Right atrium auricular region (tissue), 2 donors: ENCODE measurements around the gene CYP26B1. TPM values are rescaled to one million over a fixed set of nuclear protein-coding genes. Genes with fewer than 3 reads are reported as not detected.

Experiments
- DNase-seq: peaks from one replicate; pipeline ENCODE4 v3.0.0-alpha.2; 2019; ENCODE audit warnings: low spot score
- H3K27ac ChIP-seq, 2 donors: fragments of 200-600 bp; sonication (generic); 1 replicate in 1 of 2; 2 replicates in 1 of 2; pipeline ENCODE4 v1.5.1; 2016 to 2019
- H3K27me3 ChIP-seq, 2 donors: fragments of 200-600 bp; sonication (generic); one replicate each; pipeline versions ENCODE4 v1.5.1 to v1.6.0; 2017 to 2019
- H3K36me3 ChIP-seq: fragments of 200-600 bp; sonication (generic); one replicate; pipeline ENCODE4 v1.5.1; 2016
- H3K4me1 ChIP-seq, 2 donors: fragments of 200-600 bp; sonication (generic); one replicate each; pipeline versions ENCODE4 v1.5.1 to v1.6.0; 2017 to 2019
- H3K4me3 ChIP-seq, 2 donors: fragments of 200-600 bp; sonication (generic); 1 replicate in 1 of 2; 2 replicates in 1 of 2; pipeline ENCODE4 v1.5.1; 2017 to 2019; ENCODE audit warnings: mild to moderate bottlenecking in 1 of 2, moderate library complexity in 1 of 2
- H3K9me3 ChIP-seq, 2 donors: fragments of 200-600 bp; sonication (generic); one replicate each; pipeline ENCODE4 v1.5.1; 2019
- total RNA-seq, 2 donors: library from RNA; depleted of rRNA; stranded (reverse); fragments of >200 nt; gene quantifications; one replicate each; pipeline ENCODE4 v1.1.0, GENCODE V29; 2016
- TF ChIP-seq, protein P1 (sequence below), 2 donors: fragments of 200-600 bp; sonication (generic); IDR thresholded peaks; one replicate each; pipeline ENCODE4 v1.5.1; 2019; ENCODE audit warnings: antibody characterized with exemption in 2 of 2

The CYP26B1 gene
- total RNA-seq, 2 donors from 2014 or later = 2.5 to 12.8 TPM

- Histone ChIP-seq H3K36me3 (no peaks in the 10 kb centered on the region), H3K4me1 (peaks cover 0 to 82% of the 10 kb centered on the region in 2 donors), H3K27ac (peak overlapping the region; percentile 51 to 73), H3K9me3 (no peaks in the 10 kb centered on the region), H3K4me3 (peak overlapping the region; percentile 40 to 65), H3K27me3 (peaks cover 14 to 44% of the 10 kb centered on the region in 2 donors)
- DNase-seq = peak; percentile 50
- TF ChIP-seq, protein P1, sequence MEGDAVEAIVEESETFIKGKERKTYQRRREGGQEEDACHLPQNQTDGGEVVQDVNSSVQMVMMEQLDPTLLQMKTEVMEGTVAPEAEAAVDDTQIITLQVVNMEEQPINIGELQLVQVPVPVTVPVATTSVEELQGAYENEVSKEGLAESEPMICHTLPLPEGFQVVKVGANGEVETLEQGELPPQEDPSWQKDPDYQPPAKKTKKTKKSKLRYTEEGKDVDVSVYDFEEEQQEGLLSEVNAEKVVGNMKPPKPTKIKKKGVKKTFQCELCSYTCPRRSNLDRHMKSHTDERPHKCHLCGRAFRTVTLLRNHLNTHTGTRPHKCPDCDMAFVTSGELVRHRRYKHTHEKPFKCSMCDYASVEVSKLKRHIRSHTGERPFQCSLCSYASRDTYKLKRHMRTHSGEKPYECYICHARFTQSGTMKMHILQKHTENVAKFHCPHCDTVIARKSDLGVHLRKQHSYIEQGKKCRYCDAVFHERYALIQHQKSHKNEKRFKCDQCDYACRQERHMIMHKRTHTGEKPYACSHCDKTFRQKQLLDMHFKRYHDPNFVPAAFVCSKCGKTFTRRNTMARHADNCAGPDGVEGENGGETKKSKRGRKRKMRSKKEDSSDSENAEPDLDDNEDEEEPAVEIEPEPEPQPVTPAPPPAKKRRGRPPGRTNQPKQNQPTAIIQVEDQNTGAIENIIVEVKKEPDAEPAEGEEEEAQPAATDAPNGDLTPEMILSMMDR (IDR thresholded peaks at IDR 0.05) = no peak
Observed at GRCh38 chr2:72145658-72146329, 1.9 kb downstream of the CYP26B1 start.

GRCh38 chr2:72145289-72145657 is 2.4 kb downstream of the CYP26B1 start:
- TF ChIP-seq, protein P1 (IDR thresholded peaks at IDR 0.05) = no peak
- Histone ChIP-seq H3K27ac (peak overlapping the region; percentile 51 to 73), H3K4me1 (peaks cover 0 to 78% of the 10 kb centered on the region in 2 donors), H3K4me3 (peak overlapping the region; percentile 40 to 65), H3K9me3 (no peaks in the 10 kb centered on the region), H3K36me3 (no peaks in the 10 kb centered on the region), H3K27me3 (peaks cover 14 to 44% of the 10 kb centered on the region in 2 donors)
- DNase-seq = peak; percentile 60

GRCh38 chr2:72144632-72145288 is 2.9 kb downstream of the CYP26B1 start:
- peaks cover 13 to 40% of the 10 kb centered on the region in 2 donors for H3K27me3 ChIP-seq
- no peaks in the 10 kb centered on the region for H3K36me3 ChIP-seq
- H3K27ac ChIP-seq = peak overlapping the region; percentile 51 to 73

GRCh38 chr2:72144274-72144631 is 3.4 kb downstream of the CYP26B1 start:
- TF ChIP-seq, protein P1 (IDR thresholded peaks at IDR 0.05) = no peak
- Histone ChIP-seq H3K36me3 (no peaks in the 10 kb centered on the region), H3K4me3 (peak overlapping the region; percentile 40 to 65), H3K27ac (peak overlapping the region; percentile 51 to 73), H3K27me3 (peaks cover 8 to 35% of the 10 kb centered on the region in 2 donors), H3K9me3 (no peaks in the 10 kb centered on the region), H3K4me1 (peaks cover 0 to 68% of the 10 kb centered on the region in 2 donors)
- peak; percentile 58 for DNase-seq

More at GRCh38 chr2:72144632-72145288, 2.9 kb downstream of the CYP26B1 start:
- TF ChIP-seq, protein P1 (IDR thresholded peaks at IDR 0.05) = peak in 1 of 2 donors; percentile 15
- H3K4me1 ChIP-seq = peaks cover 0 to 73% of the 10 kb centered on the region in 2 donors
- peak overlapping the region; percentile 40 to 65 for H3K4me3 ChIP-seq
- no peaks in the 10 kb centered on the region for H3K9me3 ChIP-seq
- DNase-seq = peak; percentile 68

DNA sequence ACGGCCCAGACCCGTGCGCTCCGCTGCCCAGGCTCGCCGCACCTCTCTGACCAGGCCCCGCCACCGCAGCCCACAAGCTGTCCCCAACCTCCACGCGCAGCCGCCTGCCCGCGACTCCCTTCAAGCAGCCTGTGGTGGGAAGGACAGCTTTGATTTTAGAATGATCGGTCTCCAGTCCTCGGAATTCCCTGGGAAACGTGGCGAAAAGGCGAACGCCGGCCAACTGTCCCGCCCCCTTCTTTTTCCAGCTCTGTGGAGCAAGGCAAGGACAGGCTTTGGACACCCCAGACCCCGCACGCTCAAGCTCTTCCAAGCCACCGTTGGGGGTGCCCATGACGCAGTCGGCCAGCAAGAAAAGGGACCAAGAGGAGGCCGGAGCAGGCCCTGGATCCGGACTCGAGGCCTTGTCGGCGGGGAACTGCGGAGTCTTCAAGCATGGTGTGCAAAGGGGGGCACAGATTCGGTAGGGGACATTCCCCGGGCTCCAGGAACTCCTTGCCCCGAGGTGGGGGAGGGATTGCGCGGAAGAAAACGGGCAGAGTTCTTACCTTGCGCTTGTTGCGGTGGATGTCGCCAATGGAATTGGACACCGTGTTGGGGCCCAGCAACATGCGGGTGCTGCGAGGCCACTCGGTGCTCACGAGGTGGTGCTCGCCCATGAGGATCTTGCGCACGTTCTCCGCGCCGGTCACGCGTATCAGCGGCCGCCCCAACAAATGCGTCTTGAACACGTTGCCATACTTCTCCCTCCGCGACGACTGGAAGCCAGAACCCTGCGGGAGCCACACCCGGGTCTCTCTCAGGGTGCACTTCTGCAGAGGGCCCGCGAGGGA is 4.0 kb downstream of the CYP26B1 start:
- no peaks in the 10 kb centered on the region for H3K36me3 ChIP-seq
- DNase-seq = peak; percentile 62
- peaks cover 5 to 33% of the 10 kb centered on the region in 2 donors for H3K27me3 ChIP-seq
- H3K4me1 ChIP-seq = peaks cover 0 to 70% of the 10 kb centered on the region in 2 donors
- peak overlapping the region; percentile 21 to 65 for H3K4me3 ChIP-seq
- peak overlapping the region; percentile 62 to 73 for H3K27ac ChIP-seq
- TF ChIP-seq, protein P1 (IDR thresholded peaks at IDR 0.05) = no peak
- H3K9me3 ChIP-seq = no peaks in the 10 kb centered on the region
